ENCODE results near the gene CACNG3. TPM values are rescaled to one million over a fixed set of nuclear protein-coding genes. Genes with fewer than 3 reads are reported as not detected.

Gene CACNG3
- total RNA-seq, 1 experiment from 2014 or later: not detected

DNA sequence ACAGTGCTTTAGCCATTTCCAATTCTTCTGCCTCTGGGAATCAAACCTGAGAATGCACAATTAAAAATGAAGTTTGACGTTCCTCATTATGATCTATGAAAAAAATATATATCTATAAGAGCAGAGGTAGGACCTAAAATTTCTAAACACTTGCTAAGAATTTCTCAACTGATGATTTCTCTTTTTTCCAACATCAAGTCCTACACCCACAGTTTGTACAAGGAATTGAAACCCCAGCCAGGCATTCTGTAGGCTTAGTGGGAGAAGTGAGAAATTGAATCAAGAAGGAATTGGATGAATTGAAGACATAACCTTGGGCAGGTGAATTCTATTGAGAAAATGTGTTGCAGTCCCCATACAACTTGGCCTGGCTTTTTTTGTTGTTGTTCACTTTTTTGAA is 2.7 kb downstream of the CACNG3 start:
- BruUV-seq (replicated peaks): no TSS peak
- Histone ChIP-seq H3K9ac (ENCODE audit: low read length) (no peak overlapping the region), H3K4me2 (ENCODE audit: low read length) (no peak overlapping the region), H3K79me2 (ENCODE audit: low read length) (no peaks in the 10 kb centered on the region), H3K9me3 (ENCODE audit: low read length) (no peaks in the 10 kb centered on the region), H3K9me2 (replicated peaks; ENCODE audit: low read length) (no peaks in the 10 kb centered on the region), H3K4me3 (ENCODE audit: low read length) (no peak overlapping the region), H3K36me3 (ENCODE audit: low read depth, low read length) (no peaks in the 10 kb centered on the region), H4K20me1 (ENCODE audit: low read length) (no peaks in the 10 kb centered on the region), H3K27me3 (ENCODE audit: low read length) (peaks cover 19% of the 10 kb centered on the region), H2AFZ (ENCODE audit: low read length) (no peak overlapping the region), H3F3A (ENCODE audit: low read length, unreplicated experiment) (no peaks in the 10 kb centered on the region), H3K27ac (ENCODE audit: low read length) (no peak overlapping the region), H3K4me1 (ENCODE audit: insufficient read depth, low read length) (no peaks in the 10 kb centered on the region)
- no peak for DNase-seq
- no peak for TF ChIP-seq EZH2 (IDR thresholded peaks at IDR 0.05; ENCODE audit: low read length, unreplicated experiment)
- intact Hi-C loops (cut with micrococcal nuclease): no loop called here
- CTCF ChIA-PET: no interaction called here
- POLR2A ChIA-PET (ENCODE audit: unreplicated experiment): no interaction called here
- ATAC-seq: no peak

DNA sequence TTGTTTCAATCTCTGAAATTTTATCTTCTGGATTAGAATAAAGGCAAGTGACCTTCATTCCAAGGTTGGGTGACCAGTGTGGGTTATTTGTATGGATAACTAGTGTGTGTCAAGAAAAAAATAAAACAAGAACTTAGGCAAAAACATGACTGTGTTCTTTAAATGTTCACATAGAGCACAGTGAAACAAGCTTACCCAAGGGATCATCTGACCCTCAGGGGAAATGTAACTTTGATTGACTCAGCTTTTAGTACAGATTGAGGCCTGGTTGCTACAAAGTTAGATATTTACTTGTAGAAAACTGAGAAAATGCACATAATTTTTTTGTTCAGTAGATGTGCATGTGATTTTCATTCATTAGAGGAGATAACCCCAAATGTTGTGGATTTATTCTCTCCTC is 6.7 kb downstream of the CACNG3 start:
- Histone ChIP-seq H3K79me2 (ENCODE audit: low read length) (no peaks in the 10 kb centered on the region), H3K9me3 (ENCODE audit: low read length) (no peaks in the 10 kb centered on the region), H3K27me3 (ENCODE audit: low read length) (peaks cover 8% of the 10 kb centered on the region; the same call in 1 of the 2 replicates), H2AFZ (ENCODE audit: low read length) (no peak overlapping the region), H3K4me3 (ENCODE audit: low read length) (no peak overlapping the region), H3K9me2 (replicated peaks; ENCODE audit: low read length) (no peaks in the 10 kb centered on the region), H3K9ac (ENCODE audit: low read length) (no peak overlapping the region), H3F3A (ENCODE audit: low read length, unreplicated experiment) (no peaks in the 10 kb centered on the region), H3K36me3 (ENCODE audit: low read depth, low read length) (no peaks in the 10 kb centered on the region), H3K4me2 (ENCODE audit: low read length) (no peak overlapping the region), H3K4me1 (ENCODE audit: insufficient read depth, low read length) (no peaks in the 10 kb centered on the region), H4K20me1 (ENCODE audit: low read length) (no peaks in the 10 kb centered on the region), H3K27ac (ENCODE audit: low read length) (no peak overlapping the region)
- BruUV-seq (replicated peaks): no TSS peak
- no peak for TF ChIP-seq EZH2 (IDR thresholded peaks at IDR 0.05; ENCODE audit: low read length, unreplicated experiment)
- TF ChIP-seq, protein P1, sequence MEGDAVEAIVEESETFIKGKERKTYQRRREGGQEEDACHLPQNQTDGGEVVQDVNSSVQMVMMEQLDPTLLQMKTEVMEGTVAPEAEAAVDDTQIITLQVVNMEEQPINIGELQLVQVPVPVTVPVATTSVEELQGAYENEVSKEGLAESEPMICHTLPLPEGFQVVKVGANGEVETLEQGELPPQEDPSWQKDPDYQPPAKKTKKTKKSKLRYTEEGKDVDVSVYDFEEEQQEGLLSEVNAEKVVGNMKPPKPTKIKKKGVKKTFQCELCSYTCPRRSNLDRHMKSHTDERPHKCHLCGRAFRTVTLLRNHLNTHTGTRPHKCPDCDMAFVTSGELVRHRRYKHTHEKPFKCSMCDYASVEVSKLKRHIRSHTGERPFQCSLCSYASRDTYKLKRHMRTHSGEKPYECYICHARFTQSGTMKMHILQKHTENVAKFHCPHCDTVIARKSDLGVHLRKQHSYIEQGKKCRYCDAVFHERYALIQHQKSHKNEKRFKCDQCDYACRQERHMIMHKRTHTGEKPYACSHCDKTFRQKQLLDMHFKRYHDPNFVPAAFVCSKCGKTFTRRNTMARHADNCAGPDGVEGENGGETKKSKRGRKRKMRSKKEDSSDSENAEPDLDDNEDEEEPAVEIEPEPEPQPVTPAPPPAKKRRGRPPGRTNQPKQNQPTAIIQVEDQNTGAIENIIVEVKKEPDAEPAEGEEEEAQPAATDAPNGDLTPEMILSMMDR (conservative IDR thresholded peaks at IDR 0.05; ENCODE audit: low read depth, low read length): no peak
- no peak for TF ChIP-seq EZH2phosphoT487 (IDR thresholded peaks at IDR 0.05; ENCODE audit: borderline replicate concordance, low read length)
- ATAC-seq (no peak), DNase-seq (no peak)
- ChIA-PET POLR2A (ENCODE audit: unreplicated experiment) (no interaction called here), CTCF (no interaction called here)
- intact Hi-C loops (cut with micrococcal nuclease): no loop called here

- ChIA-PET POLR2A (ENCODE audit: unreplicated experiment) (no interaction called here), CTCF (no interaction called here)
- Histone ChIP-seq H3K4me2 (ENCODE audit: low read length) (no peak overlapping the region), H3K27me3 (ENCODE audit: low read length) (0 out of 2 replicates have a peak, but pooled peaks cover 4% of the 10 kb centered on the region), H3K4me3 (ENCODE audit: low read length) (no peak overlapping the region), H3K9me3 (ENCODE audit: low read length) (no peaks in the 10 kb centered on the region), H2AFZ (ENCODE audit: low read length) (no peak overlapping the region), H4K20me1 (ENCODE audit: low read length) (no peaks in the 10 kb centered on the region), H3K9ac (ENCODE audit: low read length) (no peak overlapping the region), H3K79me2 (ENCODE audit: low read length) (no peaks in the 10 kb centered on the region), H3K36me3 (ENCODE audit: low read depth, low read length) (no peaks in the 10 kb centered on the region), H3K9me2 (replicated peaks; ENCODE audit: low read length) (no peaks in the 10 kb centered on the region), H3K27ac (ENCODE audit: low read length) (no peak overlapping the region), H3F3A (ENCODE audit: low read length, unreplicated experiment) (no peaks in the 10 kb centered on the region), H3K4me1 (ENCODE audit: insufficient read depth, low read length) (no peaks in the 10 kb centered on the region)
- ATAC-seq (no peak), DNase-seq (no peak)
- BruUV-seq (replicated peaks): no TSS peak
- intact Hi-C loops (cut with micrococcal nuclease): no loop called here
- TF ChIP-seq EZH2 (IDR thresholded peaks at IDR 0.05; ENCODE audit: low read length, unreplicated experiment) (no peak), EZH2phosphoT487 (IDR thresholded peaks at IDR 0.05; ENCODE audit: borderline replicate concordance, low read length) (no peak)
- TF ChIP-seq, protein P1 (conservative IDR thresholded peaks at IDR 0.05; ENCODE audit: low read depth, low read length): no peak
These were observed 14.7 kb downstream of the CACNG3 start for GRCh38 chr16:24270721-24271442.

Data from PC-3 (cell line).